Activated naive CD8-positive, alpha-beta T cell treated with anti-CD3 and anti-CD28 coated beads for 36 hours (primary cell): Measurements from ENCODE around the gene ZNF43. TPM values are rescaled to one million over a fixed set of nuclear protein-coding genes. Genes with fewer than 3 reads are reported as not detected.
"Not testable (repeated sequence)": the region's sequence is repeated elsewhere in the genome, so short reads cannot be mapped to it uniquely, and the experiment has no call there.

Experiments used
- DNase-seq: peaks from one replicate; pipeline ENCODE4 v3.0.0; 2021
- H3K27ac Mint-ChIP-seq: one replicate; pipeline ENCODE4 v1.8.0; 2022; ENCODE audit warnings: mild to moderate bottlenecking, moderate library complexity, mixed read lengths
- H3K27me3 Mint-ChIP-seq: one replicate; pipeline ENCODE4 v1.8.0; 2022; ENCODE audit warnings: mild to moderate bottlenecking, mixed read lengths
- H3K36me3 Mint-ChIP-seq: one replicate; pipeline ENCODE4 v1.8.0; 2021; ENCODE audit warnings: mild to moderate bottlenecking, mixed read lengths
- H3K4me1 Mint-ChIP-seq: one replicate; pipeline ENCODE4 v1.8.0; 2021; ENCODE audit warnings: mixed read lengths
- H3K4me3 Mint-ChIP-seq: one replicate; pipeline ENCODE4 v1.8.0; 2022; ENCODE audit warnings: mild to moderate bottlenecking, moderate library complexity, mixed read lengths
- H3K9me3 Mint-ChIP-seq: one replicate; pipeline ENCODE4 v1.8.0; 2022; ENCODE audit warnings: mixed read lengths
- total RNA-seq, 2 experiments: library from RNA; stranded (reverse); gene quantifications; one replicate each; pipeline ENCODE4 v1.2.3, GENCODE V29; 2021

Gene ZNF43
- total RNA-seq, 2 experiments from 2014 or later = 26.0 to 26.5 TPM

- Mint-ChIP-seq H3K27me3 (no peaks in the 10 kb centered on the region), H3K4me1 (peaks cover 11% of the 10 kb centered on the region), H3K36me3 (peaks cover 67% of the 10 kb centered on the region), H3K4me3 (no peak overlapping the region), H3K9me3 (peaks cover 4% of the 10 kb centered on the region), H3K27ac (no peak overlapping the region)
- DNase-seq = no peak
Measured at GRCh38 chr19:21839976-21840375, 4.0 kb upstream of the ZNF43 start.

- H3K4me1 Mint-ChIP-seq = peaks cover 16% of the 10 kb centered on the region
- no peaks in the 10 kb centered on the region for H3K27me3 Mint-ChIP-seq
- H3K36me3 Mint-ChIP-seq = peaks cover 67% of the 10 kb centered on the region
- no peak overlapping the region for H3K4me3 Mint-ChIP-seq
- no peak for DNase-seq
- no peak overlapping the region for H3K27ac Mint-ChIP-seq
- peaks cover 10% of the 10 kb centered on the region for H3K9me3 Mint-ChIP-seq
Measured at GRCh38 chr19:21838646-21839045, 2.7 kb upstream of the ZNF43 start.

GRCh38 chr19:21835429-21835809, 563 bp downstream of the ZNF43 start:
- H3K4me3 Mint-ChIP-seq = peak overlapping the region; percentile 100
- H3K36me3 Mint-ChIP-seq = peaks cover 66% of the 10 kb centered on the region
- no peaks in the 10 kb centered on the region for H3K27me3 Mint-ChIP-seq
- H3K9me3 Mint-ChIP-seq = peaks cover 24% of the 10 kb centered on the region
- H3K4me1 Mint-ChIP-seq = peaks cover 18% of the 10 kb centered on the region
- H3K27ac Mint-ChIP-seq = peak overlapping the region; percentile 99
- no peak for DNase-seq

- Mint-ChIP-seq H3K4me1 (peaks cover 22% of the 10 kb centered on the region), H3K36me3 (peaks cover 59% of the 10 kb centered on the region), H3K9me3 (peaks cover 32% of the 10 kb centered on the region), H3K27ac (peak overlapping the region; percentile 25), H3K4me3 (peak overlapping the region; percentile 73), H3K27me3 (no peaks in the 10 kb centered on the region)
- no peak for DNase-seq
Measured at GRCh38 chr19:21833733-21834132, 2.2 kb downstream of the ZNF43 start.

GRCh38 chr19:21824679-21825078, 11.3 kb downstream of the ZNF43 start:
- Mint-ChIP-seq H3K27me3 (no peaks in the 10 kb centered on the region), H3K27ac (no peak overlapping the region), H3K4me3 (no peak overlapping the region), H3K36me3 (peaks cover 83% of the 10 kb centered on the region), H3K9me3 (peaks cover 26% of the 10 kb centered on the region), H3K4me1 (peaks cover 1% of the 10 kb centered on the region)
- DNase-seq = no peak

GRCh38 chr19:21823224-21823623, 12.8 kb downstream of the ZNF43 start:
- Mint-ChIP-seq H3K4me1 (no peaks in the 10 kb centered on the region), H3K4me3 (no peak overlapping the region), H3K9me3 (peaks cover 31% of the 10 kb centered on the region), H3K27me3 (no peaks in the 10 kb centered on the region), H3K36me3 (peaks cover 90% of the 10 kb centered on the region), H3K27ac (no peak overlapping the region)
- no peak for DNase-seq

- no peak overlapping the region for H3K4me3 Mint-ChIP-seq
- no peaks in the 10 kb centered on the region for H3K4me1 Mint-ChIP-seq
- H3K9me3 Mint-ChIP-seq = peaks cover 44% of the 10 kb centered on the region
- peaks cover 92% of the 10 kb centered on the region for H3K36me3 Mint-ChIP-seq
- no peak overlapping the region for H3K27ac Mint-ChIP-seq
- no peaks in the 10 kb centered on the region for H3K27me3 Mint-ChIP-seq
- DNase-seq = no peak
Measured at GRCh38 chr19:21812448-21812847, 23.5 kb downstream of the ZNF43 start.

- H3K4me3 Mint-ChIP-seq, DNase-seq, H3K27me3 Mint-ChIP-seq, H3K27ac Mint-ChIP-seq, H3K4me1 Mint-ChIP-seq: not testable (repeated sequence)
- H3K9me3 Mint-ChIP-seq = peaks cover 45% of the 10 kb centered on the region
- peaks cover 69% of the 10 kb centered on the region for H3K36me3 Mint-ChIP-seq
Measured at GRCh38 chr19:21808400-21809000, 27.5 kb downstream of the ZNF43 start.

GRCh38 chr19:21789466-21790085, 46.4 kb downstream of the ZNF43 start:
- no peaks in the 10 kb centered on the region for H3K36me3 Mint-ChIP-seq
- DNase-seq = no peak
- H3K9me3 Mint-ChIP-seq = peaks cover 19% of the 10 kb centered on the region
- no peaks in the 10 kb centered on the region for H3K27me3 Mint-ChIP-seq
- no peaks in the 10 kb centered on the region for H3K4me1 Mint-ChIP-seq
- no peak overlapping the region for H3K4me3 Mint-ChIP-seq
- H3K27ac Mint-ChIP-seq = no peak overlapping the region

- Mint-ChIP-seq H3K27me3 (no peaks in the 10 kb centered on the region), H3K9me3 (peaks cover 15% of the 10 kb centered on the region), H3K4me3 (no peak overlapping the region), H3K36me3 (no peaks in the 10 kb centered on the region), H3K27ac (no peak overlapping the region), H3K4me1 (no peaks in the 10 kb centered on the region)
- DNase-seq = no peak
Measured at GRCh38 chr19:21786936-21787335, 49.0 kb downstream of the ZNF43 start.

- H3K9me3 Mint-ChIP-seq, H3K27me3 Mint-ChIP-seq, DNase-seq, H3K4me1 Mint-ChIP-seq, H3K4me3 Mint-ChIP-seq, H3K27ac Mint-ChIP-seq, H3K36me3 Mint-ChIP-seq: not testable (repeated sequence)
Measured at GRCh38 chr19:21775792-21776191, 60.2 kb downstream of the ZNF43 start.

- Mint-ChIP-seq H3K36me3 (peaks cover 44% of the 10 kb centered on the region), H3K4me1 (peaks cover 13% of the 10 kb centered on the region), H3K27ac (peak within 1 kb of the TSS; percentile 83), H3K4me3 (peak within 1 kb of the TSS; percentile 88), H3K9me3 (no peaks in the 10 kb centered on the region), H3K27me3 (no peaks in the 10 kb centered on the region)
- DNase-seq = peak; percentile 89
Measured at GRCh38 chr19:21767065-21767800, 68.7 kb downstream of the ZNF43 start, which contains the start of gene ZNF100. Gene ZNF100 (minus strand): TSS chr19:21767579. CDS start chr19:21767429, 150 bp downstream.

GRCh38 chr19:21766705-21767064, 69.3 kb downstream of the ZNF43 start:
- H3K27me3 Mint-ChIP-seq, H3K9me3 Mint-ChIP-seq: not testable (repeated sequence)
- peak; percentile 1 for DNase-seq
- H3K27ac Mint-ChIP-seq = peak overlapping the region; percentile 83
- peaks cover 16% of the 10 kb centered on the region for H3K4me1 Mint-ChIP-seq
- peak overlapping the region; percentile 88 for H3K4me3 Mint-ChIP-seq
- H3K36me3 Mint-ChIP-seq = peaks cover 50% of the 10 kb centered on the region

- H3K36me3 Mint-ChIP-seq = peaks cover 63% of the 10 kb centered on the region
- peaks cover 3% of the 10 kb centered on the region for H3K9me3 Mint-ChIP-seq
- H3K27ac Mint-ChIP-seq = no peak overlapping the region
- peak; percentile 5 for DNase-seq
- H3K4me1 Mint-ChIP-seq = peaks cover 17% of the 10 kb centered on the region
- H3K4me3 Mint-ChIP-seq = no peak overlapping the region
- no peaks in the 10 kb centered on the region for H3K27me3 Mint-ChIP-seq
Measured at GRCh38 chr19:21765151-21765550, 70.8 kb downstream of the ZNF43 start.

GRCh38 chr19:21761547-21761946, 74.4 kb downstream of the ZNF43 start:
- not testable (repeated sequence) for H3K27me3 Mint-ChIP-seq, H3K9me3 Mint-ChIP-seq, H3K27ac Mint-ChIP-seq, H3K4me3 Mint-ChIP-seq, DNase-seq
- H3K36me3 Mint-ChIP-seq = peaks cover 93% of the 10 kb centered on the region
- peaks cover 18% of the 10 kb centered on the region for H3K4me1 Mint-ChIP-seq
